GM19463 (cell line): ENCODE measurements around the gene PSMA3.
"Not testable (repeated sequence)": the region's sequence is repeated elsewhere in the genome, so short reads cannot be mapped to it uniquely, and the experiment has no call there.

Experiments used
- ATAC-seq: cut with Tn5 transposase; IDR thresholded peaks from one replicate; pipeline ENCODE4 v1.9.1; 2021; ENCODE audit warnings: mild to moderate bottlenecking, moderate library complexity; ENCODE audit not compliant: unreplicated experiment

PSMA3 gene

GRCh38 chr14:58244556-58245387 lies at the start of gene PSMA3:
PSMA3 (plus strand) TSS chr14:58244843; CDS start chr14:58244921, 78 bp downstream.
- peak; percentile 91 for ATAC-seq

DNA sequence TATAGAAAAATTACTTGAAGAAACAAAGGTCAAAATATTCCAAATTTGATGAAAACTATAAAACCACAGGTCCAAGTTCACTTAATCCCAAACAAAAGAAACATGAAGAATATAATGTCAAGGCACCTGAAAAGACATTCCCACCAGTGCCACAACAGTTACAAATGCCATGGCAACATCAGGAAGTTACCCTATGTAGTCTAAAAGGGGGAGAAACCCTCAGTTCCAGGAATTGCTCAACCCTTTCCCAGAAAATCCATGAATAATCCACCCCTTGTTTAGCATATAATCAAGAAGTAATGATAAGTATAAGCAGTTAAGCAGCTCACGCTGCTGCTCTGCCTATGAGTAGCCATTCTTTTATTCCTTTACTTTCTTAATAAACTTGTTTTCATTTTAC lies 48.4 kb upstream of the PSMA3 start:
- no peak for ATAC-seq

- no peak for ATAC-seq
These were observed 46.6 kb upstream of the PSMA3 start for GRCh38 chr14:58198086-58198485.

DNA sequence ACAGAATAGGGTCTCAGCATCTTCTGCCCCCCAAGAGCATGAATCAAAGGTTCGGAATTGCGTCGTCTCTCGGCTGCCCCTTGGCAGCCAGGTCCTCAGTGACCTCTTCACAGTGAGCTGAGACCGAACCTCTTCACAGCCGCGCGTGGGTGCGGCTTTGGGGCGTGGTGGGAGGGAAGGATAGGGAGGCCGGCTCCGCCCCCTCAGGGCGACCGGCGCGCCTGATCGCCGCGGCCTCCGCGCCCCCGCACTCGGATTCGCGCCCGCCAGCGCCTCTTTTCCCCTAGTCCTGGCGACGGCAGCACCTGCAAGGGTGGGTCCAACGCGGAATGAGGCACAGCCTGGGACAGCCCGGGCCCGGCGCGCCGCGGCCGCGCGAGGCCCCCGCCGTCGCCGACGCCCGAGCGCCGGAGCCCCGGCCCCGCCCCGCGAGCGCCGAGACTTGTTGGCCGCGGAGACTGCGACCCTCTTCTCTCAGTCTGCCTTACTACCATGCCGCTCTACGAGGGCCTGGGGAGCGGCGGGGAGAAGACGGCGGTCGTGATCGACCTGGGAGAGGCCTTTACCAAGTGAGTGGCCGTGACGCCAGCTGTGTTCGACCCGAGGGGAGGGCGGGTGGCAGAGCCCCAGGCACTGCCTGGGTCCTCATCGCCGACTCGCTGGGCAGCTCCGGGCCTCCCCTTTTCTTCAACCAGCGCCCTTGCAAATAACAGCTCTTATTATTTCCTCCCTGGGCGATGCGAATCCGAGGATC lies 44.7 kb upstream of the PSMA3 start, which contains the start of gene ACTR10:
TSS of gene ACTR10 (plus strand) at position 424 of the 754 bp plus-strand sequence. CDS start at position 493, 69 bp downstream.
- peak; percentile 88 for ATAC-seq

GRCh38 chr14:58200480-58200841 lies 44.2 kb upstream of the PSMA3 start:
- ATAC-seq: peak; percentile 2

- no peak for ATAC-seq
These were observed 43.8 kb upstream of the PSMA3 start for GRCh38 chr14:58200846-58201245.

GRCh38 chr14:58213176-58213575 lies 31.5 kb upstream of the PSMA3 start:
- ATAC-seq: no peak

DNA sequence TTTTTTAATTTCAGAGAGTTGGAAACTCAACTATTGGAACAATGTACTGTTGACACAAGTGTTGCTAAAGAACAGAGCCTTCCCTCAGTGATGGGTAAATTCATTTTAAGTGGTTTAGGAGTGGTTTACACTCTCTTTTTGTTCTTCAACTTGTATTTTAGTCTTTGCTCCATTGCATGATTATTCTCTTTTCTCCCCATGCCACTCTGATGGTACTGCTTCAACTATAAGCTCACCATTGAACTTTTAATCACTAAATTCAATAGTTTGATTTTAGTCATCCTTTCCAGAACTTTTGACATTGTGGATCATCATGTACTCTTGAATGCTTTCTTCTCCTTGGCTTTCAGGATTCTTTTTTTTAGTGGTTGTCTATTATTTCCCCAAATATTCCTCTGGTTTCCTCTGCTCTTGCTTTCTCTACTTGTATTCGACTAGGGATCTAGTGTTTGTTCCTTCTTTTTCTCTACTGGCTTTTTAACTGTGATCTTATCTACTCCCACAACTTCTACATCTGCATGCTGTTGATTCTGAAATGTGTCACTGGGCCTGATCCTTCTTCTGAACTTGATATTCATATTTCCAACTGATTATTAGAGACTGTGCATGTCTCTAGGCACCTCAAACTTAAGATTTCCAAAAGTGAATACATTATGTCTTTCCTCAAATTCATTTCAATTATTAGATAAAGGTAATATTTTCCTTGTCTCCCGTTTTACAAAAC lies 29.3 kb upstream of the PSMA3 start:
- ATAC-seq: no peak

DNA sequence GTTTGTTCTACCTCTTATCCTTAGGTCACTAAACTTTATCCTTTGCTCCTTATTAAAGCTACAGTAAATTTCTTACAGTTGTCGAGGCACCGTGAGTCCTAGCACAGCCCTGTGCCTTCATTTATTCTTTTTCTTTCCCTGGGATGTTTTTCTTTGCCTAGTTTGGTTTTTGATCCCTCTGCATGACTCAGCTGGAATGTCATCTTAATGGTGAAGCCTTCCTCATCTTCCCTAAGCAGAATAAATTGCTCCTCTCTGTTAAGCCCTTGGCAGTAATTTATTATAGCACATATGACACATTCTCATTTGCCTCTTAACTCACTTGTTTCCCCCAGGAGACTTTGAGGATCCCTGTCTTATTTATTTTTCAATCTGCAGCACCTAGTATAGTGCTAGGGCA lies 28.1 kb upstream of the PSMA3 start:
- ATAC-seq: no peak

GRCh38 chr14:58227096-58227819 lies 17.4 kb upstream of the PSMA3 start:
- ATAC-seq: no peak

GRCh38 chr14:58238252-58239243 lies 6.1 kb upstream of the PSMA3 start:
- no peak for ATAC-seq

GRCh38 chr14:58239244-58240195 lies 5.1 kb upstream of the PSMA3 start:
- no peak for ATAC-seq

GRCh38 chr14:58243790-58244555 lies 670 bp upstream of the PSMA3 start:
- peak; percentile 22 for ATAC-seq

- no peak for ATAC-seq
These were observed 919 bp downstream of the PSMA3 start for GRCh38 chr14:58245562-58245961.

DNA sequence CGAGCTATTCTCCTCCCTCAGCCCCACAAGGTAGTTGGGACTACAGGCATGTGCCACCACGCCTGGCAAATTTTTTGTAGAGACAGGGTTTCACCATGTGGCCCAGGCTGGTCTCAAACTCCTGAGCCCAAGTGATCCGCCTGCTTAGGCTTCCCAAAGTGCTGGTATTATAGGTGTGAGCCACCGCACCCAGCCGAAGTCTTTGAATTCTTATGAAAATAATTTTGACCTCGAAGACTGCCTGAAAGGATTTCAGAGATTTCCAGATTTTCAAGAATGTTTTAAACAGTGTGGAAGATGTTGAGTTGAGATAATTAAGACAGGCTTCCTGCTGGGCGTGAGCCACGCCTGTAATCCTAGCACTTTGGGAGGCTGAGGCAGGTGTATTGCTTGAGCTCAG lies 5.0 kb downstream of the PSMA3 start:
- ATAC-seq: no peak

GRCh38 chr14:58258156-58258555 lies 13.5 kb downstream of the PSMA3 start:
- ATAC-seq: no peak

- ATAC-seq: not testable (repeated sequence)
These were observed 17.4 kb downstream of the PSMA3 start for GRCh38 chr14:58262005-58262404.

- ATAC-seq: no peak
These were observed 20.8 kb downstream of the PSMA3 start for GRCh38 chr14:58265401-58265800.
